Measurements from ENCODE around the gene DNAJA2. TPM values are rescaled to one million over a fixed set of nuclear protein-coding genes. Genes with fewer than 3 reads are reported as not detected.
"Not testable (repeated sequence)": the region's sequence is repeated elsewhere in the genome, so short reads cannot be mapped to it uniquely, and the experiment has no call there.

The DNAJA2 gene
- total and polyA plus RNA-seq, 3 experiments from 2014 or later, result 89.8 to 90.6 (median 90.3) TPM

GRCh38 chr16:47008612-47009011, 35.1 kb upstream of the DNAJA2 start:
- H3K27ac ChIP-seq (ENCODE audit: low read depth, low read length), result no peak overlapping the region
- H3K9me3 ChIP-seq (ENCODE audit: low read length), result no peaks in the 10 kb centered on the region
- POLR2A ChIA-PET, result no interaction called here
- Mint-ChIP-seq H3K9me3 (no peaks in the 10 kb centered on the region), H3K36me3 (no peaks in the 10 kb centered on the region), H3K27ac (no peak overlapping the region), H3K4me1 (no peaks in the 10 kb centered on the region), H3K4me3 (no peak overlapping the region), H3K27me3 (peaks cover 0 to 2% of the 10 kb centered on the region in 2 donors)
- H3K36me3 ChIP-seq (ENCODE audit: insufficient read depth, low read length), result no peaks in the 10 kb centered on the region
- CTCF ChIA-PET, result interaction anchor here (1.0 to 1.1 kb wide), 2 partner anchors 11 to 29 kb away, joined by 3 read pairs; no protein-coding TSS in a partner anchor
- no peak for DNase-seq
- no peaks in the 10 kb centered on the region for H3K4me1 ChIP-seq (ENCODE audit: insufficient read depth, low read length)
- no peaks in the 10 kb centered on the region for H3K27me3 ChIP-seq (ENCODE audit: insufficient read depth, low read length, poor library complexity, severe bottlenecking)
- no peak overlapping the region for H3K4me3 ChIP-seq (ENCODE audit: low read length)

GRCh38 chr16:47008174-47008573, 34.7 kb upstream of the DNAJA2 start:
- H3K27me3 Mint-ChIP-seq, result peaks cover 0 to 2% of the 10 kb centered on the region in 2 donors
- Histone ChIP-seq H3K27ac (ENCODE audit: low read depth, low read length) (no peak overlapping the region), H3K27me3 (ENCODE audit: insufficient read depth, low read length, poor library complexity, severe bottlenecking) (no peaks in the 10 kb centered on the region), H3K4me1 (ENCODE audit: insufficient read depth, low read length) (no peaks in the 10 kb centered on the region), H3K36me3 (ENCODE audit: insufficient read depth, low read length) (no peaks in the 10 kb centered on the region), H3K4me3 (ENCODE audit: low read length) (no peak overlapping the region), H3K9me3 (ENCODE audit: low read length) (no peaks in the 10 kb centered on the region)
- ChIA-PET POLR2A (no interaction called here), CTCF (interaction anchor here (1.1 kb wide), 1 partner anchor 30 kb away, joined by 3 read pairs; no protein-coding TSS in a partner anchor)
- DNase-seq, result no peak
- no peaks in the 10 kb centered on the region for H3K9me3 Mint-ChIP-seq
- H3K4me1 Mint-ChIP-seq, result no peaks in the 10 kb centered on the region
- H3K27ac Mint-ChIP-seq, result no peak overlapping the region
- H3K36me3 Mint-ChIP-seq, result no peaks in the 10 kb centered on the region
- H3K4me3 Mint-ChIP-seq, result no peak overlapping the region

- POLR2A ChIA-PET, result no interaction called here
- Histone ChIP-seq H3K9me3 (ENCODE audit: low read length) (no peaks in the 10 kb centered on the region), H3K4me1 (ENCODE audit: insufficient read depth, low read length) (no peaks in the 10 kb centered on the region), H3K4me3 (ENCODE audit: low read length) (no peak overlapping the region), H3K36me3 (ENCODE audit: insufficient read depth, low read length) (no peaks in the 10 kb centered on the region), H3K27me3 (ENCODE audit: insufficient read depth, low read length, poor library complexity, severe bottlenecking) (no peaks in the 10 kb centered on the region), H3K27ac (ENCODE audit: low read depth, low read length) (no peak overlapping the region)
- CTCF ChIA-PET, result no interaction called here
- DNase-seq, result no peak
- no peaks in the 10 kb centered on the region for H3K36me3 Mint-ChIP-seq
- no peak overlapping the region for H3K4me3 Mint-ChIP-seq
- peaks cover 0 to 5% of the 10 kb centered on the region in 2 donors for H3K27me3 Mint-ChIP-seq
- H3K9me3 Mint-ChIP-seq, result no peaks in the 10 kb centered on the region
- no peak overlapping the region for H3K27ac Mint-ChIP-seq
- no peaks in the 10 kb centered on the region for H3K4me1 Mint-ChIP-seq
These were observed 31.2 kb upstream of the DNAJA2 start for GRCh38 chr16:47004652-47005051.

GRCh38 chr16:47000066-47000465, 26.6 kb upstream of the DNAJA2 start:
- H3K4me1 Mint-ChIP-seq; H3K27me3 Mint-ChIP-seq; H3K9me3 ChIP-seq (ENCODE audit: low read length); H3K36me3 Mint-ChIP-seq; H3K9me3 Mint-ChIP-seq; H3K36me3 ChIP-seq (ENCODE audit: insufficient read depth, low read length); POLR2A ChIA-PET; H3K27ac ChIP-seq (ENCODE audit: low read depth, low read length); CTCF ChIA-PET; H3K27ac Mint-ChIP-seq; H3K27me3 ChIP-seq (ENCODE audit: insufficient read depth, low read length, poor library complexity, severe bottlenecking); H3K4me1 ChIP-seq (ENCODE audit: insufficient read depth, low read length); DNase-seq; H3K4me3 Mint-ChIP-seq; H3K4me3 ChIP-seq (ENCODE audit: low read length): not testable (repeated sequence)

- Histone ChIP-seq H3K4me1 (ENCODE audit: insufficient read depth, low read length) (no peaks in the 10 kb centered on the region), H3K36me3 (ENCODE audit: insufficient read depth, low read length) (no peaks in the 10 kb centered on the region), H3K27me3 (ENCODE audit: insufficient read depth, low read length, poor library complexity, severe bottlenecking) (no peaks in the 10 kb centered on the region), H3K9me3 (ENCODE audit: low read length) (no peaks in the 10 kb centered on the region), H3K27ac (ENCODE audit: low read depth, low read length) (no peak overlapping the region), H3K4me3 (ENCODE audit: low read length) (no peak overlapping the region)
- POLR2A ChIA-PET, result no interaction called here
- Mint-ChIP-seq H3K27ac (no peak overlapping the region), H3K27me3 (peaks cover 0 to 8% of the 10 kb centered on the region in 2 donors), H3K4me1 (no peaks in the 10 kb centered on the region), H3K4me3 (no peak overlapping the region), H3K36me3 (no peaks in the 10 kb centered on the region), H3K9me3 (no peaks in the 10 kb centered on the region)
- CTCF ChIA-PET, result no interaction called here
- DNase-seq, result no peak
These were observed 24.4 kb upstream of the DNAJA2 start for GRCh38 chr16:46997844-46998243.

GRCh38 chr16:46996952-46997458, 23.5 kb upstream of the DNAJA2 start:
- Mint-ChIP-seq H3K27me3 (peaks cover 0 to 4% of the 10 kb centered on the region in 2 donors), H3K27ac (no peak overlapping the region), H3K36me3 (no peaks in the 10 kb centered on the region), H3K4me1 (no peaks in the 10 kb centered on the region), H3K9me3 (no peaks in the 10 kb centered on the region), H3K4me3 (no peak overlapping the region)
- CTCF ChIA-PET, result no interaction called here
- no peaks in the 10 kb centered on the region for H3K4me1 ChIP-seq (ENCODE audit: insufficient read depth, low read length)
- H3K4me3 ChIP-seq (ENCODE audit: low read length), result no peak overlapping the region
- POLR2A ChIA-PET, result interaction anchor here (0.6 kb wide), 1 partner anchor 227 kb away, joined by 3 read pairs; no protein-coding TSS in a partner anchor
- no peak overlapping the region for H3K27ac ChIP-seq (ENCODE audit: low read depth, low read length)
- no peaks in the 10 kb centered on the region for H3K9me3 ChIP-seq (ENCODE audit: low read length)
- DNase-seq, result no peak
- H3K36me3 ChIP-seq (ENCODE audit: insufficient read depth, low read length), result no peaks in the 10 kb centered on the region
- H3K27me3 ChIP-seq (ENCODE audit: insufficient read depth, low read length, poor library complexity, severe bottlenecking), result no peaks in the 10 kb centered on the region

- Mint-ChIP-seq H3K4me3 (no peak overlapping the region), H3K27me3 (peaks cover 0 to 4% of the 10 kb centered on the region in 2 donors), H3K9me3 (no peaks in the 10 kb centered on the region), H3K4me1 (no peaks in the 10 kb centered on the region), H3K36me3 (peaks cover 0 to 2% (median 0%) of the 10 kb centered on the region in 3 donors), H3K27ac (no peak overlapping the region)
- Histone ChIP-seq H3K4me1 (ENCODE audit: insufficient read depth, low read length) (no peaks in the 10 kb centered on the region), H3K27ac (ENCODE audit: low read depth, low read length) (no peak overlapping the region), H3K9me3 (ENCODE audit: low read length) (no peaks in the 10 kb centered on the region), H3K36me3 (ENCODE audit: insufficient read depth, low read length) (no peaks in the 10 kb centered on the region), H3K4me3 (ENCODE audit: low read length) (no peak overlapping the region), H3K27me3 (ENCODE audit: insufficient read depth, low read length, poor library complexity, severe bottlenecking) (no peaks in the 10 kb centered on the region)
- CTCF ChIA-PET, result no interaction called here
- POLR2A ChIA-PET, result no interaction called here
- DNase-seq, result no peak
These were observed 22.9 kb upstream of the DNAJA2 start for GRCh38 chr16:46996391-46996790.

GRCh38 chr16:46991729-46992704, 18.5 kb upstream of the DNAJA2 start:
- H3K36me3 ChIP-seq (ENCODE audit: insufficient read depth, low read length), result no peaks in the 10 kb centered on the region
- peaks cover 0 to 4% of the 10 kb centered on the region in 2 donors for H3K27me3 Mint-ChIP-seq
- H3K4me3 ChIP-seq (ENCODE audit: low read length), result no peak overlapping the region
- H3K9me3 ChIP-seq (ENCODE audit: low read length), result no peaks in the 10 kb centered on the region
- no peaks in the 10 kb centered on the region for H3K9me3 Mint-ChIP-seq
- DNase-seq, result no peak
- no peaks in the 10 kb centered on the region for H3K4me1 Mint-ChIP-seq
- no peak overlapping the region for H3K27ac Mint-ChIP-seq
- H3K4me1 ChIP-seq (ENCODE audit: insufficient read depth, low read length), result no peaks in the 10 kb centered on the region
- ChIA-PET CTCF (no interaction called here), POLR2A (interaction anchor here (0.7 kb wide), 1 partner anchor 12 kb away, joined by 3 read pairs; no protein-coding TSS in a partner anchor)
- H3K4me3 Mint-ChIP-seq, result no peak overlapping the region
- H3K27me3 ChIP-seq (ENCODE audit: insufficient read depth, low read length, poor library complexity, severe bottlenecking), result no peaks in the 10 kb centered on the region
- no peak overlapping the region for H3K27ac ChIP-seq (ENCODE audit: low read depth, low read length)
- H3K36me3 Mint-ChIP-seq, result peaks cover 0 to 3% (median 0%) of the 10 kb centered on the region in 3 donors

Data from CD8-positive, alpha-beta memory T cell (primary cell).